IPS-NIHi11 (cell line): ENCODE measurements around the gene LMTK2.

Experiments
- DNase-seq: peaks from one replicate; pipeline ENCODE4 v3.0.0; 2012; ENCODE audit warnings: mixed read lengths, low spot score

LMTK2 gene

GRCh38 chr7:98234429-98235147 is 127.9 kb downstream of the LMTK2 start:
- DNase-seq: no peak

GRCh38 chr7:98235901-98236300 is 129.2 kb downstream of the LMTK2 start:
- DNase-seq: peak; percentile 3

DNA sequence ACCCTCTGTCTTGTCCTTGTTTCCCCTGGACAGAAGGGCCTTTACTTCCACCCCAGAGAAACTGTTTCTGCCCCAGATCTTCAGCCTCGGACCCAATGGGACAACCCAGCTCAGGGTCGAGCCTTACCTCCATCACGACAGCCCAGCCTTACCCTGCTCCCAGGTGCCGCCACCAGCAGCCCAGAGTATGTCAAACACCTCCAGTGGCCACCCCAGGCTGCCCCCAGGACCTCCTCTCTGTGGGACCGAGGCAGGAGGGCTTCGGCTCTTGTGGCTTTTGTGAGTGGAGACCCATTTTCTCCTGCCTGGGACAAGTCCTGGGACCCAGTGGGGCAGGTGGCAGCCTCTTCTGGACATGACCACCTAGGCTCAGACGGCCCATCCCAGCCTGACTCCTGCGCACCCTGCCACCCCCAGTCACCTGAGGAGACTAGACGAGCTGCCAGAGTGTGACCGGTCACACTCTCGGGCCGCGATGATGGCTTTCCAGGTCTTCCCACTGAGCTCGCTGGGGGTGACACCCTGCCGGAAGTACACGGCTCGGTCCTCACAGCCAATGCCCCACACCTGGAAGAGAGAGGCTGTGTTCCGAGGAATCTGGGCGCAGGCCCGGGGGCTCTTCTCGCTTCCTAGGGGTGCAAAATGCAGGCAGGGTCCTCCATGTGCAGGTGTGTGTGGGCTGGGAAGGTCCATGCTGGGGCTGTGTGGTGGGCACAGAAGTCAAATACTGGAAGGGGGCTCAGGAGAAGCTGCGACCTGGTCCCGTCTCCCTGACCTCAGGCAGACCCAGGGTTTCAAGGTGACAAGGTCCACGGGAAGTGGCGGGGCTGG is 129.9 kb downstream of the LMTK2 start:
- peak; percentile 3 for DNase-seq

DNA sequence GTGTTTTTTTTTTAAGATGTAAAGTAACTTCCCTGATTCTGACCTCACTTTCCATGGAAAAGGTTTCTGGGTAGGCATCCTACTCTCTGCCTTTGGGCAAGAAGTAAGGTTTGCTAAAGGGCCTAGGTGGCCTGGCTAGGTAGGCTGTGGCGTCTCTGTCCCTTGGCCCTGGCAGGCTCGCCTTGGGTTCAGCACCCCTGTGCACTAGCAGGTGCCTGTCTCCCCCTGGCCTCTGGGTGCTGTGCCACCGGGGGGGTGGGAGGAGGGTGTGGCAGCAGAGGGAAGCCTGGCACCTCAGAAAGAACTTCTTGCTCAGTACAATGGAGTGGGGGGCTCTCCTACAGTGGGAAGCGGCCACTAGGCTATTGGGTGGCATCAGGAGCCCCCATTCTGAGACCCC is 131.4 kb downstream of the LMTK2 start:
- DNase-seq: no peak

DNA sequence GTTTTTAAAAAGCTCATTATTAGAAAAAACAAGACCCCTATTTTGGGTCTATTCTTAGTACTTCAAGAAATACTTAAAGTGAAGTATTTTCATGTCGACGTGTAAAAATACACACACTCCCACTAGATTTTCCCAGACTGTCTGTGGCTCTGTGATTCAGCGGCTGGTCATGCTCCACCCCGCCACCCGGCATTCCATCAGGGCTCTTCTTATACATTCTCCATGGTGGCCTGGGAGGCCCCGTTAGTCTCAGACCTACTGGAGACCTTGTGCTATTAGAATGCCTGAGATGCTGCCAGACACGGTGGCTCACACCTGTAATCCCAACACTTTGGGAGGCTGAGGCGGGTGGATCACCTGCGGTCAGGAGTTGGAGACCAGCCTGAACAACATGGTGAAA is 132.3 kb downstream of the LMTK2 start:
- no peak for DNase-seq

GRCh38 chr7:98240961-98241673 is 134.5 kb downstream of the LMTK2 start:
- DNase-seq: peak; percentile 93

DNA sequence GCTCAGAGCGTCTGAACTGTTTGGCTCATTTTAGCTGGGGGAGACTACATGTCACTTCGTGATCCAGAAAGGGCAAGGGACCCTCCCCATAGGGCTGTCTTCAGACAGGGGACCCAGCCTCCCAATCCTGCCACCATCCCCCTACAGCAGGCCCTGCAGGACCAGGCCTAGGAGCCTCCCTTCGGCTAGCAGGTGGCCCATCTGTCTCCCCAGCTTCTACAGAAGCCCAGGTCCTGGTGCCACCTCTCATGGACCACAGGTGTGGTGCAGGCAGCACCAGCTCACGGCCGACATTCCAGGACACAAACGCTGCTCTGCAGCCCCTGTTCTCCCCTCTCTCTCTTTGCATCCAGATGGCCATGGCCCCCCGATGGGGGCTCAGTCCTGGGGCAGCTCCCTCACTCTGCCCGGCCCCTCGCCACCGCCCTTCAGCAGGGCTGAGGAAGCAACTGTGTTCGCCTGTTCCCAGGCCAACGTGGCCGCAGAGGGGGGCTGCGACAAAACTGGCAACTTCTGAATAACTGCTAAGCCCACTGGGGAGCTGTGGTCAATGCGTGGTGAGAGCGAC is 135.1 kb downstream of the LMTK2 start:
- DNase-seq: no peak

DNA sequence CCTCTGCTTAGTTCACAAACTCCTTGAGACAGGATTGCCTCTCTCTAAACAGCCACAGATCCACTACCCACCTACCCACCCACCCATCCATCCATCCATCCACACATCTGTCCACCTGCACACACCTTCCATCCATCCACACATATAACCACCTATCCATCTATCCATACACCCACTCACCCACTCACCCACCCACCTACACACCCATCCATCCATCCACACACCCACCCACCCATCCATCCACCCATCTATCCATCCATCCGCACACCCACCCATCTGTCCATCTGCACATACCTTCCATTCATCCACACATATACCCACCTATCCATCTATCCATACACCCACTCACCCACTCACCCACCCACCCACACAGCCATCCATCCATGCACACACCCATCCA is 135.7 kb downstream of the LMTK2 start:
- DNase-seq: no peak

GRCh38 chr7:98242934-98243333 is 136.3 kb downstream of the LMTK2 start:
- no peak for DNase-seq

DNA sequence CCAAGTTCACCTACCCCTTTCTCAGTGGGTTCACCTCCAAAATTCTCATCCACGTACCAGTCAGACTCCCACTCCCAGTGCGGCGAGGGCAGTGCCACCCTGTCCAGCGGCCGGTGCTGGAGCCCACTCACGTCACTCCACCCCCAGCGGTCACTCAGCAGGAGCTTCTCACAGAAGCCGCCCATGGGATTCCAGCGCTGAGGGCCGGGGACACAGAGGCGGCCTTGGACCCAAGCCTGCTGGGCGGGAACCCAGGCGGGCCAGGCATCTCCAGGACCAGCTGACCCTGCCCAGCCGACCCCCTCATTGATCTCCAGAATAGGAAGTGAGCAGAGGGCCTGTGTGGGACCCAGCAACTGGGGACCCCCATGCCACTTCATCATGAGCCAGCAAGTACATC is 138.2 kb downstream of the LMTK2 start:
- no peak for DNase-seq

GRCh38 chr7:98248156-98248555 is 141.5 kb downstream of the LMTK2 start:
- DNase-seq: no peak

DNA sequence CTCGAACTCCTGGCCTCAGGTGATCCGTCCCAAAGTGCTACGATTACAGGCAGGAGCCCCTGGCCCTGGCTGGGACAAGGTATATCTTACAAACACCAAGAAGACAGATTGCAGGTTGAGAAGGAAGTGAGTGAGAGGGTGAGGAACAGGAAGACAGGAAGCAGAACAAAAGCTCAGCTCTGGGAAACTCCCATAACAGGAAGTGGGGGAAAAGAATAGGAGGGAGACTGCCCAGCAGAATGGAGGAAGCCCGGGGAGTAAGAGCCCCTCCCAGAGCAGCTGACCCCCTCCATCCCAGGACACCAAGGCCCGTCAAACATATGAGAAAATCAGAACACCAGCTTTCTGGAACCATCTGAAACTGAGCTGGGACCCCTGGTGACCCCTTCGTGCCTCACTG is 142.4 kb downstream of the LMTK2 start:
- no peak for DNase-seq

DNA sequence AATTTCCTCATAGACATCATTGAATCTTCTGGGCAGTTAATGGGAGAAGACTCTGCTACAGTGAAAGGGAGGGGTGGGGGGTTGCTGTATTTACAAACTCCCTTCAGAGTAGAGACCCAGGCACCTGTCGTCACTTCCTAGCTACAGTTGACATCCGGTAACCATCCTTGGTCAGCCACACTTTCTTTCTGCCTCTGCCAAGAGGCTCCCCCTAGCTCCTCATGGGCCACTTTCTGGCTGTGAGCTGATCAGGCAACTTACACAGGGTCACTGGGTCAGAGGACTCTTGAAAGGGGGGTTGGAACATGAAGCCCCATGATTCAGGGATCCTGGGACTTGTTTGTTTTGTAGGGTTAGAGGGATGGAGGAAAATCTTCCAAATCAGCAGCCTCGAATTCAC is 144.1 kb downstream of the LMTK2 start:
- DNase-seq: peak; percentile 33

GRCh38 chr7:98251231-98251600 is 144.6 kb downstream of the LMTK2 start:
- no peak for DNase-seq

GRCh38 chr7:98251601-98252424 is 145.2 kb downstream of the LMTK2 start, which contains the start of gene TECPR1:
Gene TECPR1 (minus strand): TSS chr7:98252232. CDS start chr7:98246146, 6,086 bp downstream.
- DNase-seq: peak; percentile 100

DNA sequence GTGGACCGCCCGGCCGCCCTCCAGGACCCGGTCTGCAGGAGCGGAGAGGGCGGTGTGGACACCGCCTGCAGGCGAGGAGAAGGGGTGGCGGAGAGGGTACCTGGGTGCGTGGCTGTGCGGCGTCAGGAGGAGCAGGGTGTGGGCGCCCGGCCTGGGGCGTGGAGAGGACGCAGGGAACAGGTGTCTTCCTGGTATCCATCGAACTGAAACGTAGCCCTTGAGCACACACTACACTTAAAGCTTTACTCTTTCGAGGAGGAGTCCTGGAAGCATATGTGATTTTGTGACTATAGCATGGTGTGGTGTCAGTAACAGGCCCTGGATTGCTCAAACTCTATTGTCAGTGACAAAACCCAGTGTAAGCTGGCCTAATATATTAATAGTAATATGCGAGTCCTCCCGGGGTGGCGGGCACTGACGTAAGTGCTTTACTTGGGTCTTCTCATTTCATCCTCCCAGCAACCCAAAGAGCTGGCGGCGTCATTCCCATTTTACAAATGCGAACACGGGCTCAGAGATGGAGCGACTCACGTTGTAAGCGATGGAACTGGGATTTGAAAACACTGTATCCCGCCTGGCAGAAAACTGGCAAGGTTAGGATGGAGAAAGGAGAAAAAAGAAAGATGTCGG is 145.9 kb downstream of the LMTK2 start:
- DNase-seq: no peak

- DNase-seq: no peak
Observed at GRCh38 chr7:98254516-98254915, 147.9 kb downstream of the LMTK2 start.

GRCh38 chr7:98254951-98255610 is 148.4 kb downstream of the LMTK2 start:
- no peak for DNase-seq

DNA sequence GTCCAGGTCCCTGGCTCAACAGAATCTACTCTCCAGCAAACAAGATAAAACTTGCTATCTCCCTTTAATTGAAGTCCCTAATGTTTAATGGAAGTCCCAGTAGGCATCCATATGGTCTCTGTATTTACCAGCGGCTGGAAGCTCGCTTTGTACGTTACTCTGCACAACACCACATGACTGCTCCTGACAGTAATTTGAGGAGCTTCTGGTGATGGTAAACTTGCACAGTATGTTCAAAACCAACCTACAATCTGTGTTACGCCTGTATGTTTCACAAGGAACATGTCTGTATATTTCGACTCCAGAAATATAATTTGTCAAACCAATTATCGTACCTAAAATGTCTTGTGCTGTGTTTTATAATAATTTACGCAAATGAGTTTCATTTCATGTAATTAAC is 149.8 kb downstream of the LMTK2 start:
- DNase-seq: no peak

- no peak for DNase-seq
Observed at GRCh38 chr7:98257701-98258100, 151.0 kb downstream of the LMTK2 start.
